Caco-2 (cell line): ENCODE measurements around the gene ASTN2. TPM values are rescaled to one million over a fixed set of nuclear protein-coding genes. Genes with fewer than 3 reads are reported as not detected.

ENCODE experiments used
- BruUV-seq: library from RNA; stranded (reverse); fragments of 400-500 nt; replicated peaks from 2 replicates; lab custom pipeline; 2021; lab: Mats Ljungman, UMichigan
- CTCF ChIA-PET: fragments of 300-600 bp; sonication (Branson Sonifier 250); formaldehyde crosslinking; loops from one replicate; lab custom pipeline; 2022; ENCODE audit warnings: antibody characterized with exemption; lab: Charles Lee
- POLR2A ChIA-PET: fragments of 300-600 bp; sonication (Branson Sonifier 250); formaldehyde crosslinking; loops from one replicate; lab custom pipeline; 2022; ENCODE audit warnings: antibody characterized with exemption; lab: Charles Lee
- DNase-seq, 2 experiments: peaks; one replicate each; pipeline versions ENCODE4 v3.0.0 to v3.0.0-alpha.2; 2020 to 2022
- H3K27me3 ChIP-seq: replicated peaks from 2 replicates; pipeline ENCODE4 v1.6.0; 2011; ENCODE audit warnings: low read length; ENCODE audit not compliant: control insufficient read depth, insufficient read depth
- H3K36me3 ChIP-seq: 2 replicates; pipeline ENCODE4 v1.5.1; 2011; ENCODE audit warnings: low read length; ENCODE audit not compliant: control insufficient read depth, insufficient read depth
- H3K4me1 ChIP-seq: fragments of 250-450 bp; sonication (Bioruptor Pico); 2 replicates; pipeline ENCODE4 v1.5.1; 2020; ENCODE audit warnings: mild to moderate bottlenecking
- H3K4me3 ChIP-seq: 2 replicates; pipeline ENCODE4 v1.5.1; 2011; ENCODE audit warnings: low read depth, mild to moderate bottlenecking, control low read depth, low read length
- H3K9me3 ChIP-seq: fragments of 250-450 bp; sonication (Bioruptor Pico); 2 replicates; pipeline ENCODE4 v1.5.1; 2020; ENCODE audit warnings: mild to moderate bottlenecking, moderate library complexity
- H3K27ac Mint-ChIP-seq: one replicate; pipeline ENCODE4 v1.8.0; 2022; ENCODE audit warnings: mixed read lengths; ENCODE audit not compliant: unreplicated experiment
- H3K27me3 Mint-ChIP-seq: one replicate; pipeline ENCODE4 v1.8.0; 2022; ENCODE audit warnings: mixed read lengths; ENCODE audit not compliant: insufficient read depth, unreplicated experiment
- H3K36me3 Mint-ChIP-seq: one replicate; pipeline ENCODE4 v1.8.0; 2022; ENCODE audit warnings: mild to moderate bottlenecking, mixed read lengths; ENCODE audit not compliant: insufficient read depth, unreplicated experiment
- H3K4me1 Mint-ChIP-seq: one replicate; pipeline ENCODE4 v1.8.0; 2022; ENCODE audit warnings: low read depth, mixed read lengths; ENCODE audit not compliant: unreplicated experiment
- H3K4me3 Mint-ChIP-seq: one replicate; pipeline ENCODE4 v1.8.0; 2022; ENCODE audit warnings: mild to moderate bottlenecking, moderate library complexity, mixed read lengths; ENCODE audit not compliant: unreplicated experiment
- H3K9me3 Mint-ChIP-seq: one replicate; pipeline ENCODE4 v1.8.0; 2022; ENCODE audit warnings: mixed read lengths; ENCODE audit not compliant: unreplicated experiment
- intact Hi-C: fragments of 100-400 bp; cut with micrococcal nuclease; formaldehyde crosslinking; loops from one replicate; pipeline ENCODE4 v1.10.0; 2022; ENCODE audit not compliant: unreplicated experiment
- total RNA-seq: library from RNA; stranded (reverse); gene quantifications from 2 replicates; pipeline ENCODE4 v1.2.3, GENCODE V29; 2022
- TF ChIP-seq, protein P1 (sequence below), 2 experiments: fragments of 200-600 bp in 1 of 2; IDR thresholded peaks; 1 replicate in 1 of 2; 2 replicates in 1 of 2; pipeline versions ENCODE4 v1.5.1 to v1.8.0; 2011 to 2022; ENCODE audit warnings: antibody characterized with exemption in 1 of 2, control low read depth in 1 of 2, inconsistent platforms in 1 of 2, low read depth in 1 of 2, low read length in 1 of 2, mild to moderate bottlenecking in 1 of 2, moderate library complexity in 1 of 2; ENCODE audit not compliant: insufficient read depth in 1 of 2, severe bottlenecking in 1 of 2, unreplicated experiment in 1 of 2

Gene ASTN2
- total RNA-seq, 1 experiment from 2014 or later = 12.7 TPM

DNA sequence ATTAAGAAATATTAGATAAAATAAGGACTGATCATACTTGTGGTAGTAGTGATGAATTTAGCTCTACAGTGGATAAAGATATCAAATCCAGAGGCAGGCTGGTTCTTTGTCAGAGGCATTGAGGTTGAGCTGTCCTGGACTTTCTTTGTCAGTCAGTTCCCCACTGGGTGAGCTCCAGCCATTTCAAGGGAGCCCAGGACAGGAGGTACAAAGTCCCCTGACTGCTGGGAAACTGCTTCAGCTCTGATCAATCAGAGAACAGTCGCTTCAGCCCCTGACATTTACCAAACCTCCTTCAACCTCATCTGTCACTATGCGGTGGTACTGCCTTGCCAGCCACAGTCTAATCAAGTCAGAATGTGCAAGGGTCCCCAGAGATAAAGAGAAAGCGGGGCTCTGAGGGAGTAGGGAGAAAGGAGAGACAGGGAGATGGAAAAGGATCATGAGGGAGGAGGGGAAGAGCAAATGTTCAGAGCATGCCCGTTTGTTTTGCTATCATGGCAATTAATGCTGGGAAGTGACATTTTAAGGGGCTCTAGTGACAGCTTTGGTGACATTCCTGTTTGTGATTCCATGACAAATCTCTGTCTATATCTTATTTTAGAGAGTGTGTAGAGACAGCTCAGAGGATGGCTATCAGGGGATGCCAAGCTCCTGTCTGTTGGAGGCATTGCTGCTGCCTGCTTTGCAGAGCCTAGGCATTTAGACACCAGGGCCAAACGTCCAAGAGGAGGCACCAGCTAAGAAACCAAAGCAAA is 223.2 kb downstream of the ASTN2 start:
- no peaks in the 10 kb centered on the region for H3K9me3 Mint-ChIP-seq
- ChIA-PET CTCF (no interaction called here), POLR2A (no interaction called here)
- no peaks in the 10 kb centered on the region for H3K4me1 ChIP-seq
- intact Hi-C loops = no loop called here
- DNase-seq = no peak
- H3K27me3 Mint-ChIP-seq = peaks cover 9% of the 10 kb centered on the region
- no peaks in the 10 kb centered on the region for H3K36me3 ChIP-seq
- no peaks in the 10 kb centered on the region for H3K27me3 ChIP-seq
- no peak overlapping the region for H3K4me3 ChIP-seq
- no TSS peak for BruUV-seq
- H3K9me3 ChIP-seq = no peaks in the 10 kb centered on the region
- H3K27ac Mint-ChIP-seq = no peak overlapping the region
- H3K4me3 Mint-ChIP-seq = no peak overlapping the region
- H3K4me1 Mint-ChIP-seq = no peaks in the 10 kb centered on the region
- H3K36me3 Mint-ChIP-seq = no peaks in the 10 kb centered on the region
- TF ChIP-seq, protein P1, sequence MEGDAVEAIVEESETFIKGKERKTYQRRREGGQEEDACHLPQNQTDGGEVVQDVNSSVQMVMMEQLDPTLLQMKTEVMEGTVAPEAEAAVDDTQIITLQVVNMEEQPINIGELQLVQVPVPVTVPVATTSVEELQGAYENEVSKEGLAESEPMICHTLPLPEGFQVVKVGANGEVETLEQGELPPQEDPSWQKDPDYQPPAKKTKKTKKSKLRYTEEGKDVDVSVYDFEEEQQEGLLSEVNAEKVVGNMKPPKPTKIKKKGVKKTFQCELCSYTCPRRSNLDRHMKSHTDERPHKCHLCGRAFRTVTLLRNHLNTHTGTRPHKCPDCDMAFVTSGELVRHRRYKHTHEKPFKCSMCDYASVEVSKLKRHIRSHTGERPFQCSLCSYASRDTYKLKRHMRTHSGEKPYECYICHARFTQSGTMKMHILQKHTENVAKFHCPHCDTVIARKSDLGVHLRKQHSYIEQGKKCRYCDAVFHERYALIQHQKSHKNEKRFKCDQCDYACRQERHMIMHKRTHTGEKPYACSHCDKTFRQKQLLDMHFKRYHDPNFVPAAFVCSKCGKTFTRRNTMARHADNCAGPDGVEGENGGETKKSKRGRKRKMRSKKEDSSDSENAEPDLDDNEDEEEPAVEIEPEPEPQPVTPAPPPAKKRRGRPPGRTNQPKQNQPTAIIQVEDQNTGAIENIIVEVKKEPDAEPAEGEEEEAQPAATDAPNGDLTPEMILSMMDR (IDR thresholded peaks at IDR 0.05; ENCODE audit: insufficient read depth in 1 of 2, low read depth in 1 of 2, low read length in 1 of 2, severe bottlenecking in 1 of 2, unreplicated experiment in 1 of 2) = no peak

DNA sequence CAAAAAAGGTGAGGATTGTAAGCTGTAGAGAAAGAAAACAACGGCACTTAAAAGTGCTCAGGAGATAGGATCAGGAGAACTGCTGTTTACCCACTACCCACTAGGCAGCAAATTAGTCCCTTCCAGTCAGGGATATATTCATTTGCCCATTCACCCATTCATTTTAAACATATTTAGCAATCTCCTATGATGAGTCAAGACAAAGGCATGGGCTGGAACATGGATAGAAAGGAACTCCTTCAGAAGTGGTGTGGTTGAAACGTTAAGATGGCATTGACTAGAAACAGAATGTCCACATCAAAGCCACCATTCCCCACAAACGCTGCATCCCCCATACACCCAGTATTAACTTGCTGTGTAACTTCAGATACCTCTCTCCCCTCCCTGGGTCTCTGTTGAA is 225.7 kb downstream of the ASTN2 start:
- Histone ChIP-seq H3K9me3 (no peaks in the 10 kb centered on the region), H3K36me3 (no peaks in the 10 kb centered on the region), H3K4me1 (no peaks in the 10 kb centered on the region), H3K4me3 (no peak overlapping the region), H3K27me3 (no peaks in the 10 kb centered on the region)
- intact Hi-C loops = no loop called here
- Mint-ChIP-seq H3K27ac (no peak overlapping the region), H3K4me3 (no peak overlapping the region), H3K36me3 (no peaks in the 10 kb centered on the region), H3K27me3 (peaks cover 7% of the 10 kb centered on the region), H3K4me1 (no peaks in the 10 kb centered on the region), H3K9me3 (no peaks in the 10 kb centered on the region)
- no peak for DNase-seq
- POLR2A ChIA-PET = no interaction called here
- BruUV-seq = no TSS peak
- TF ChIP-seq, protein P1 (IDR thresholded peaks at IDR 0.05; ENCODE audit: insufficient read depth in 1 of 2, low read depth in 1 of 2, low read length in 1 of 2, severe bottlenecking in 1 of 2, unreplicated experiment in 1 of 2) = no peak
- CTCF ChIA-PET = no interaction called here

DNA sequence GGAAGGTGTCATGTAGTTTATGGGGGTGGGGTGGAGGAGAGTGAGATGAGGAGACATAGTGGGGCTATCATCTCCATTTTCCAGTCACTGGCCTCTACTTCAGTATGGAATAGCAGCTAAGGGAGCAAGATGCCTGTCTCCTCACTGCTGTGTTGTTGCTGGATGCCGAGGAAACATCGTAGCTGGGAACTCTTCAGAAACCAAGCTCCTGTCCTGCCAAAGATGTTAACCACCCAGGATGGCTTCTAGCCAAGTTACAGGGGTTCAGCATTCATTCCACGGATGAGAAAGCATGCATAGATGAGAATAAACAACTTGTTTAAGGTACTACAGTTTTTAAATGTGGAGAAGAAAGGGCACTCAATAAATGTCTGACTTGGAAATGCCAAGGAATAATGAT is 226.5 kb downstream of the ASTN2 start:
- Histone ChIP-seq H3K36me3 (no peaks in the 10 kb centered on the region), H3K9me3 (no peaks in the 10 kb centered on the region), H3K4me1 (no peaks in the 10 kb centered on the region), H3K4me3 (no peak overlapping the region), H3K27me3 (no peaks in the 10 kb centered on the region)
- no peaks in the 10 kb centered on the region for H3K9me3 Mint-ChIP-seq
- H3K4me3 Mint-ChIP-seq = no peak overlapping the region
- H3K27me3 Mint-ChIP-seq = peaks cover 10% of the 10 kb centered on the region
- CTCF ChIA-PET = no interaction called here
- H3K36me3 Mint-ChIP-seq = no peaks in the 10 kb centered on the region
- no peak overlapping the region for H3K27ac Mint-ChIP-seq
- no peaks in the 10 kb centered on the region for H3K4me1 Mint-ChIP-seq
- TF ChIP-seq, protein P1 (IDR thresholded peaks at IDR 0.05; ENCODE audit: insufficient read depth in 1 of 2, low read depth in 1 of 2, low read length in 1 of 2, severe bottlenecking in 1 of 2, unreplicated experiment in 1 of 2) = no peak
- intact Hi-C loops = no loop called here
- no peak for DNase-seq
- POLR2A ChIA-PET = no interaction called here
- no TSS peak for BruUV-seq
